Neural progenitor cell (in vitro differentiated cells): ENCODE data around the gene GNAT1. TPM values are rescaled to one million over a fixed set of nuclear protein-coding genes. Genes with fewer than 3 reads are reported as not detected.

Experiments used
- DNase-seq: peaks from one replicate; pipeline ENCODE4 v3.0.0-alpha.2; 2016; ENCODE audit warnings: low spot score
- H2AFZ ChIP-seq: fragments of 200-600 bp; sonication (generic); replicated peaks from 2 replicates; pipeline ENCODE4 v1.6.1; 2016; ENCODE audit warnings: antibody characterized with exemption
- H3F3A ChIP-seq: fragments of 200-600 bp; sonication (generic); 2 replicates; pipeline ENCODE4 v1.6.1; 2016; ENCODE audit warnings: antibody characterized with exemption, low read depth
- H3K27ac ChIP-seq: fragments of 200-600 bp; sonication (generic); 2 replicates; pipeline ENCODE4 v1.5.1; 2016; ENCODE audit warnings: mild to moderate bottlenecking
- H3K27me3 ChIP-seq: fragments of 200-600 bp; sonication (generic); 2 replicates; pipeline ENCODE4 v1.6.1; 2016; ENCODE audit warnings: mild to moderate bottlenecking, moderate library complexity
- H3K36me3 ChIP-seq: fragments of 200-600 bp; sonication (generic); 2 replicates; pipeline ENCODE4 v1.5.1; 2016
- H3K4me1 ChIP-seq: fragments of 200-600 bp; sonication (generic); 2 replicates; pipeline ENCODE4 v1.6.1; 2016; ENCODE audit warnings: mixed run types
- H3K4me2 ChIP-seq: fragments of 200-600 bp; sonication (generic); 2 replicates; pipeline ENCODE4 v1.6.1; 2016
- H3K4me3 ChIP-seq: fragments of 200-600 bp; sonication (generic); 2 replicates; pipeline ENCODE4 v1.5.1; 2016
- H3K79me2 ChIP-seq: fragments of 200-600 bp; sonication (generic); 2 replicates; pipeline ENCODE4 v1.6.1; 2016; ENCODE audit warnings: low read depth
- H3K9ac ChIP-seq: fragments of 200-600 bp; sonication (generic); 2 replicates; pipeline ENCODE4 v1.6.1; 2016
- H3K9me3 ChIP-seq: fragments of 200-600 bp; sonication (generic); 2 replicates; pipeline ENCODE4 v1.5.1; 2016; ENCODE audit warnings: low read depth
- H4K20me1 ChIP-seq: fragments of 200-600 bp; sonication (generic); 2 replicates; pipeline ENCODE4 v1.6.1; 2016; ENCODE audit warnings: low read depth
- H3K27ac Mint-ChIP-seq: 3 replicates; pipeline ENCODE4 v1.8.0; 2021; ENCODE audit warnings: mixed read lengths
- H3K27me3 Mint-ChIP-seq: 2 replicates; pipeline ENCODE4 v1.8.0; 2022; ENCODE audit warnings: low read depth, mild to moderate bottlenecking, inconsistent platforms, moderate library complexity, mixed read lengths; ENCODE audit not compliant: insufficient read depth
- H3K36me3 Mint-ChIP-seq: 3 replicates; pipeline ENCODE4 v1.8.0; 2021; ENCODE audit warnings: mixed read lengths
- H3K4me1 Mint-ChIP-seq: 3 replicates; pipeline ENCODE4 v1.8.0; 2021; ENCODE audit warnings: mixed read lengths
- H3K4me3 Mint-ChIP-seq: 3 replicates; pipeline ENCODE4 v1.8.0; 2021; ENCODE audit warnings: mild to moderate bottlenecking, moderate library complexity, mixed read lengths
- H3K9me3 Mint-ChIP-seq: 3 replicates; pipeline ENCODE4 v1.8.0; 2020; ENCODE audit warnings: mixed read lengths
- CTCF ChIP-seq: fragments of 200-600 bp; sonication (generic); IDR thresholded peaks from 2 replicates; pipeline ENCODE4 v1.5.1; 2017; ENCODE audit warnings: antibody characterized with exemption, mild to moderate bottlenecking
- EZH2 ChIP-seq: fragments of 200-600 bp; sonication (generic); IDR thresholded peaks from 2 replicates; pipeline ENCODE4 v1.6.1; 2017; ENCODE audit warnings: antibody characterized with exemption, mild to moderate bottlenecking, moderate library complexity
- EZH2phosphoT487 ChIP-seq: fragments of 200-600 bp; sonication (generic); IDR thresholded peaks from 2 replicates; pipeline ENCODE4 v1.6.1; 2017; ENCODE audit warnings: antibody characterized with exemption
- total RNA-seq: library from RNA; depleted of rRNA; stranded (reverse); fragments of >200 nt; gene quantifications from 2 replicates; pipeline ENCODE4 v1.2.3, GENCODE V29; 2015; ENCODE audit warnings: low replicate concordance

The GNAT1 gene
- total RNA-seq, 1 donor from 2014 or later, result not detected

DNA sequence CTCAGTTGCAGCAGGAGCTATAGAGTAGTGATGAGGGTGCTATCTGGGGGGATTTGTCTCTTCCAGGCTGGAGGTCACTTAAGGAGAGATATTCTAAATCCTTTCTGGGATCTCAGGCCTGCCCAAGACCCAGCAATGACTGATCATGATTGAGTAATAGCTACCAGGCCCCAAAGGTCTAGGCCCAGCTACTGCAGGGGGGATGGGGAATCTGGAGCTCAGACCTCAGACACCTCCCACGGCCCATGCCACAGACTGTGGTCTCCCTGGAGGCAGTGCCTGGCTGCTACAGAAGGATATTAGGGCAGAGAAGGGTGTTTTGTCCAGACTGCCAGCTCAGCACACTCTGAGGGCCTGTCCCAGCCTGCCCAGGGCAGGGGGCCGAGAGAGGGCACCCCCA lies 20.5 kb downstream of the GNAT1 start:
- H3K27me3 Mint-ChIP-seq, result peaks cover 11% of the 10 kb centered on the region
- no peak for DNase-seq
- H3K4me1 ChIP-seq, result no peaks in the 10 kb centered on the region
- H3K9ac ChIP-seq, result no peak overlapping the region
- no peaks in the 10 kb centered on the region for H3K9me3 Mint-ChIP-seq
- H3K36me3 ChIP-seq, result no peaks in the 10 kb centered on the region
- H3K4me3 Mint-ChIP-seq, result no peak overlapping the region
- H3K27ac ChIP-seq, result no peak overlapping the region
- H3K4me2 ChIP-seq, result no peak overlapping the region
- H2AFZ ChIP-seq, result no peak overlapping the region
- TF ChIP-seq CTCF (no peak), EZH2 (no peak), EZH2phosphoT487 (no peak)
- H4K20me1 ChIP-seq, result no peaks in the 10 kb centered on the region
- no peaks in the 10 kb centered on the region for H3K9me3 ChIP-seq
- H3K27me3 ChIP-seq, result peaks cover 7% of the 10 kb centered on the region
- no peak overlapping the region for H3K27ac Mint-ChIP-seq
- no peak overlapping the region for H3K4me3 ChIP-seq
- no peaks in the 10 kb centered on the region for H3K36me3 Mint-ChIP-seq
- peaks cover 9% of the 10 kb centered on the region for H3K4me1 Mint-ChIP-seq
- no peaks in the 10 kb centered on the region for H3K79me2 ChIP-seq
- no peaks in the 10 kb centered on the region for H3F3A ChIP-seq

DNA sequence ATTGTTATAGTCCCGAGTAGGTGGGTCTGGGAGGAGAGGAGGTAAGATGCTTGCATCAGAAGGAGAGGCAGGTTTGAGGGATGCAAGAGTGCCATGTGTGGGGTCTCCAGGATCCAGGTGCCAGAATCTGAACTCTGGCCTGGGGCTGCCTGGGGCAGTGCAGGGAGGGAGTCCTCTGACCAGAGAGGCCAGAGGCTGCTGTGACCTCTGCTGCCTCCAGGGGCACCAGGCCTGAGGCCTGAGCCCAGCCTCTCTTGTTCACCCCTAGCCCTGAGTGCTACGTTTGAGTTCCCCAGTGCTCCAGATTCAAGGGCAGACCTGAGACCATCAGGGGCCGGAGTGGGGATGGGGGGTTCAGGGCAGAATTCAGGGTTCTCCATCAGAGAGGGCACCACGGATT lies 21.1 kb downstream of the GNAT1 start:
- no peaks in the 10 kb centered on the region for H3F3A ChIP-seq
- H3K4me1 ChIP-seq, result no peaks in the 10 kb centered on the region
- Mint-ChIP-seq H3K4me3 (no peak overlapping the region), H3K4me1 (peaks cover 9% of the 10 kb centered on the region), H3K27me3 (peaks cover 10% of the 10 kb centered on the region), H3K27ac (peak overlapping the region; percentile 76), H3K9me3 (no peaks in the 10 kb centered on the region), H3K36me3 (no peaks in the 10 kb centered on the region)
- peaks cover 1% of the 10 kb centered on the region for H3K27me3 ChIP-seq
- H3K4me2 ChIP-seq, result no peak overlapping the region
- DNase-seq, result peak; percentile 63
- no peak overlapping the region for H3K9ac ChIP-seq
- no peaks in the 10 kb centered on the region for H3K79me2 ChIP-seq
- TF ChIP-seq EZH2phosphoT487, result no peak
- TF ChIP-seq CTCF, result peak; percentile 43
- TF ChIP-seq EZH2, result no peak
- H3K4me3 ChIP-seq, result no peak overlapping the region
- no peak overlapping the region for H2AFZ ChIP-seq
- no peaks in the 10 kb centered on the region for H3K36me3 ChIP-seq
- H4K20me1 ChIP-seq, result no peaks in the 10 kb centered on the region
- no peak overlapping the region for H3K27ac ChIP-seq
- no peaks in the 10 kb centered on the region for H3K9me3 ChIP-seq

- no peak overlapping the region for H3K4me3 ChIP-seq
- H3K9me3 Mint-ChIP-seq, result no peaks in the 10 kb centered on the region
Measured at GRCh38 chr3:50212971-50213370, 21.6 kb downstream of the GNAT1 start.

More at GRCh38 chr3:50212971-50213370, 21.6 kb downstream of the GNAT1 start:
- H4K20me1 ChIP-seq, result no peaks in the 10 kb centered on the region
- H2AFZ ChIP-seq, result no peak overlapping the region
- TF ChIP-seq CTCF (no peak), EZH2 (no peak), EZH2phosphoT487 (no peak)
- H3K27me3 Mint-ChIP-seq, result peaks cover 8% of the 10 kb centered on the region
- H3K4me2 ChIP-seq, result no peak overlapping the region
- H3K4me3 Mint-ChIP-seq, result no peak overlapping the region
- DNase-seq, result no peak
- H3F3A ChIP-seq, result no peaks in the 10 kb centered on the region
- no peak overlapping the region for H3K27ac Mint-ChIP-seq
- no peaks in the 10 kb centered on the region for H3K4me1 ChIP-seq
- H3K9ac ChIP-seq, result no peak overlapping the region
- H3K9me3 ChIP-seq, result no peaks in the 10 kb centered on the region
- no peak overlapping the region for H3K27ac ChIP-seq
- H3K36me3 Mint-ChIP-seq, result no peaks in the 10 kb centered on the region
- H3K79me2 ChIP-seq, result no peaks in the 10 kb centered on the region
- H3K4me1 Mint-ChIP-seq, result peaks cover 9% of the 10 kb centered on the region
- no peaks in the 10 kb centered on the region for H3K36me3 ChIP-seq
- H3K27me3 ChIP-seq, result no peaks in the 10 kb centered on the region
